Activated naive CD8-positive, alpha-beta T cell treated with anti-CD3 and anti-CD28 coated beads, Interleukin-2, amount 10 ng/mL, durations not matched to agents 7 days and 5 days (primary cell): ENCODE data around the gene TMEM184B. TPM values are rescaled to one million over a fixed set of nuclear protein-coding genes. Genes with fewer than 3 reads are reported as not detected.

Experiments
- ATAC-seq: fragments of 150-1000 bp; cut with Tn5 transposase; one replicate; pipeline ENCODE4 v1.10.0; 2021; ENCODE audit warnings: low read depth, moderate library complexity
- POLR2A ChIA-PET: fragments of 350-600 bp; sonication (Branson Sonifier 250); formaldehyde crosslinking; loops from one replicate; lab custom pipeline; 2021; ENCODE audit warnings: antibody characterized with exemption; lab: Charles Lee
- DNase-seq: peaks from one replicate; pipeline ENCODE4 v3.0.0; 2021
- H3K27ac Mint-ChIP-seq: one replicate; pipeline ENCODE4 v1.8.0; 2022; ENCODE audit warnings: mild to moderate bottlenecking, mixed read lengths
- H3K27me3 Mint-ChIP-seq: one replicate; pipeline ENCODE4 v1.8.0; 2022; ENCODE audit warnings: mild to moderate bottlenecking, moderate library complexity, mixed read lengths
- H3K36me3 Mint-ChIP-seq: one replicate; pipeline ENCODE4 v1.8.0; 2021; ENCODE audit warnings: mild to moderate bottlenecking, mixed read lengths
- H3K4me1 Mint-ChIP-seq: one replicate; pipeline ENCODE4 v1.8.0; 2021; ENCODE audit warnings: mixed read lengths
- H3K4me3 Mint-ChIP-seq: one replicate; pipeline ENCODE4 v1.8.0; 2022; ENCODE audit warnings: mild to moderate bottlenecking, moderate library complexity, mixed read lengths
- H3K9me3 Mint-ChIP-seq: one replicate; pipeline ENCODE4 v1.8.0; 2021; ENCODE audit warnings: mixed read lengths
- total RNA-seq, 2 experiments: library from RNA; stranded (reverse); gene quantifications; one replicate each; pipeline ENCODE4 v1.2.3, GENCODE V29; 2021

TMEM184B gene
- total RNA-seq, 2 experiments from 2014 or later = 29.7 to 31.5 TPM

GRCh38 chr22:38175206-38176118 lies 97.3 kb downstream of the TMEM184B start:
- POLR2A ChIA-PET = interaction anchor here (1.0 to 1.1 kb wide), 3 partner anchors 13 to 28 kb away, joined by 3 to 13 read pairs (median 7); partner anchors contain the start of gene MAFF
- H3K4me1 Mint-ChIP-seq = peaks cover 60% of the 10 kb centered on the region
- peak overlapping the region; percentile 64 for H3K27ac Mint-ChIP-seq
- DNase-seq = no peak
- peak overlapping the region; percentile 29 for H3K4me3 Mint-ChIP-seq
- H3K9me3 Mint-ChIP-seq = no peaks in the 10 kb centered on the region
- ATAC-seq = no peak
- peaks cover 7% of the 10 kb centered on the region for H3K36me3 Mint-ChIP-seq
- H3K27me3 Mint-ChIP-seq = no peaks in the 10 kb centered on the region

GRCh38 chr22:38174626-38175025 lies 98.2 kb downstream of the TMEM184B start:
- DNase-seq (peak; percentile 13), ATAC-seq (no peak)
- Mint-ChIP-seq H3K27ac (no peak overlapping the region), H3K4me1 (peaks cover 51% of the 10 kb centered on the region), H3K36me3 (peaks cover 4% of the 10 kb centered on the region), H3K9me3 (no peaks in the 10 kb centered on the region), H3K27me3 (no peaks in the 10 kb centered on the region), H3K4me3 (no peak overlapping the region)
- POLR2A ChIA-PET = no interaction called here

GRCh38 chr22:38173641-38173906 lies 99.2 kb downstream of the TMEM184B start:
- H3K4me1 Mint-ChIP-seq = peaks cover 45% of the 10 kb centered on the region
- peak overlapping the region; percentile 25 for H3K27ac Mint-ChIP-seq
- no peaks in the 10 kb centered on the region for H3K27me3 Mint-ChIP-seq
- peak; percentile 5 for DNase-seq
- POLR2A ChIA-PET = interaction anchor here (0.9 to 1.1 kb wide), 2 partner anchors 28 to 30 kb away, joined by 3 read pairs; partner anchors contain the start of gene MAFF
- no peaks in the 10 kb centered on the region for H3K9me3 Mint-ChIP-seq
- no peak overlapping the region for H3K4me3 Mint-ChIP-seq
- no peak for ATAC-seq
- no peaks in the 10 kb centered on the region for H3K36me3 Mint-ChIP-seq

- Mint-ChIP-seq H3K4me1 (peaks cover 42% of the 10 kb centered on the region), H3K27me3 (no peaks in the 10 kb centered on the region), H3K36me3 (no peaks in the 10 kb centered on the region), H3K4me3 (peak overlapping the region; percentile 33), H3K27ac (peak overlapping the region; percentile 85), H3K9me3 (no peaks in the 10 kb centered on the region)
- POLR2A ChIA-PET = interaction anchor here (0.9 to 1.7 kb wide), 3 partner anchors 9 to 29 kb away, joined by 3 read pairs; partner anchors contain the start of genes MAFF and PLA2G6
- ATAC-seq = peak; percentile 53
- DNase-seq = peak; percentile 46
Observed at GRCh38 chr22:38172832-38173640, 99.8 kb downstream of the TMEM184B start.

GRCh38 chr22:38171927-38172831 lies 100.6 kb downstream of the TMEM184B start:
- ATAC-seq (peak; percentile 19), DNase-seq (peak; percentile 29)
- Mint-ChIP-seq H3K27ac (peak overlapping the region; percentile 85), H3K27me3 (no peaks in the 10 kb centered on the region), H3K9me3 (no peaks in the 10 kb centered on the region), H3K4me1 (peaks cover 41% of the 10 kb centered on the region), H3K4me3 (no peak overlapping the region), H3K36me3 (no peaks in the 10 kb centered on the region)
- POLR2A ChIA-PET = interaction anchor here (1.2 to 1.7 kb wide), 2 partner anchors 10 to 29 kb away, joined by 3 read pairs; partner anchors contain the start of gene PLA2G6

- no peak overlapping the region for H3K27ac Mint-ChIP-seq
- H3K36me3 Mint-ChIP-seq = no peaks in the 10 kb centered on the region
- ATAC-seq (no peak), DNase-seq (no peak)
- H3K9me3 Mint-ChIP-seq = no peaks in the 10 kb centered on the region
- peaks cover 26% of the 10 kb centered on the region for H3K4me1 Mint-ChIP-seq
- H3K4me3 Mint-ChIP-seq = no peak overlapping the region
- POLR2A ChIA-PET = interaction anchor here (0.6 kb wide), 1 partner anchor 103 kb away, joined by 3 read pairs; no protein-coding TSS in a partner anchor
- no peaks in the 10 kb centered on the region for H3K27me3 Mint-ChIP-seq
Observed at GRCh38 chr22:38170469-38170868, 102.3 kb downstream of the TMEM184B start.

Other genes starting within 250 kb of the TMEM184B start
- gene PICK1, start 215.6 kb downstream of the TMEM184B start, total RNA-seq = 10 to 100 TPM; 21.4 to 21.8 TPM
- gene SLC16A8, start 188.8 kb downstream of the TMEM184B start, total RNA-seq = not detected
- gene BAIAP2L2, start 162.3 kb downstream of the TMEM184B start, total RNA-seq = 1 to 10 TPM; 1.6 to 2.0 TPM
- 100 to 1,000 TPM in 1 of 2 experiments, 10 to 100 TPM in 1; 94.6 to 103 TPM for gene PLA2G6, start 91.2 kb downstream of the TMEM184B start, total RNA-seq
- 10 to 100 TPM; 10.8 to 12.8 TPM for gene MAFF, start 71.0 kb downstream of the TMEM184B start, total RNA-seq
- 10 to 100 TPM; 98.5 to 99.3 TPM for gene CSNK1E, start 44.4 kb upstream of the TMEM184B start, total RNA-seq
- not detected for gene KCNJ4, start 182.2 kb upstream of the TMEM184B start, total RNA-seq
- gene KDELR3, start 195.1 kb upstream of the TMEM184B start, total RNA-seq = 1 to 10 TPM in 1 of 2 experiments, under 1 TPM in 1; 0.91 to 1.4 TPM
- 100 to 1,000 TPM; 667 to 710 TPM for gene DDX17, start 233.3 kb upstream of the TMEM184B start, total RNA-seq